NB4 (cell line): ENCODE results near the gene OR13J1.

ENCODE experiments used
- POLR2A ChIP-seq: IDR thresholded peaks from 2 replicates; pipeline ENCODE4 v1.6.1; 2011; ENCODE audit warnings: mild to moderate bottlenecking; ENCODE audit not compliant: insufficient read length; ENCODE audit errors: extremely low read depth
- TF ChIP-seq, protein P1 (sequence below): IDR thresholded peaks from one replicate; pipeline ENCODE4 v1.5.1; 2012; ENCODE audit warnings: low read depth, low read length

- TF ChIP-seq, protein P1, sequence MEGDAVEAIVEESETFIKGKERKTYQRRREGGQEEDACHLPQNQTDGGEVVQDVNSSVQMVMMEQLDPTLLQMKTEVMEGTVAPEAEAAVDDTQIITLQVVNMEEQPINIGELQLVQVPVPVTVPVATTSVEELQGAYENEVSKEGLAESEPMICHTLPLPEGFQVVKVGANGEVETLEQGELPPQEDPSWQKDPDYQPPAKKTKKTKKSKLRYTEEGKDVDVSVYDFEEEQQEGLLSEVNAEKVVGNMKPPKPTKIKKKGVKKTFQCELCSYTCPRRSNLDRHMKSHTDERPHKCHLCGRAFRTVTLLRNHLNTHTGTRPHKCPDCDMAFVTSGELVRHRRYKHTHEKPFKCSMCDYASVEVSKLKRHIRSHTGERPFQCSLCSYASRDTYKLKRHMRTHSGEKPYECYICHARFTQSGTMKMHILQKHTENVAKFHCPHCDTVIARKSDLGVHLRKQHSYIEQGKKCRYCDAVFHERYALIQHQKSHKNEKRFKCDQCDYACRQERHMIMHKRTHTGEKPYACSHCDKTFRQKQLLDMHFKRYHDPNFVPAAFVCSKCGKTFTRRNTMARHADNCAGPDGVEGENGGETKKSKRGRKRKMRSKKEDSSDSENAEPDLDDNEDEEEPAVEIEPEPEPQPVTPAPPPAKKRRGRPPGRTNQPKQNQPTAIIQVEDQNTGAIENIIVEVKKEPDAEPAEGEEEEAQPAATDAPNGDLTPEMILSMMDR: no peak
- TF ChIP-seq POLR2A: no peak
Measured at GRCh38 chr9:35863583-35863982, 6.6 kb downstream of the OR13J1 start.
